ENCODE measurements around the gene AFF2.

The AFF2 gene

DNA sequence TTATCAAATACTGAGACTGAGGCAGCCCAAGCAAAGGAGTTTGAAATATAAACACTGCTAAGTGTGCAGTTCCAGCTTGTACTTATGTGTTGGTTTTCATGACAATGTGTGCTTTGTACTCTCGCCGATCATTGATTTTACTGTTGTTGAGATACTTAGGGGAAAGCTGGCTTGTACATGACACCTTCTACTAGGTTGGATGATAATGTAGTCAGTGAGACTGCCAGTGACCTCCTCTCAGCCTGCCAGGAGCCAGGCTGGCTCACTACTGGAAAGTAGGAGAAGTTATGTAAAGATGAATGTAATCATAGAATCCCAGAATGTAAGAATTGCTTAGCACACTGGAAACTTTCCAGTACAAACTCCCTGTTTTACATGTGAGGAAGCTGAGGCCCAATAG lies 132.0 kb downstream of the AFF2 start:
- WGBS (ENCODE audit: insufficient coverage), result 100% methylated on average over 2 of the region's 2 CpGs
- H3K4me3 ChIP-seq (ENCODE audit: control insufficient read depth in 1 of 7, extremely low read depth in 1 of 7, insufficient read depth in 4 of 7, low read depth in 2 of 7, low read length in 6 of 7), result no peak overlapping the region
- CTCF ChIA-PET, result no interaction called here
- no peaks in the 10 kb centered on the region for H3K36me3 ChIP-seq (ENCODE audit: control insufficient read depth in 4 of 4, insufficient read depth in 4 of 4, low read length in 3 of 4)
- POLR2A ChIA-PET, result no interaction called here
- no peak for DNase-seq
- no peaks in the 10 kb centered on the region for H3K27me3 ChIP-seq (replicated peaks in 2 of 5; ENCODE audit: control insufficient read depth in 4 of 5, insufficient read depth in 5 of 5, low read length in 4 of 5)
- H3K9me3 ChIP-seq (ENCODE audit: control extremely low read depth in 1 of 5, control insufficient read depth in 4 of 5, insufficient read depth in 2 of 5, low read depth in 1 of 5, low read length in 4 of 5), result no peaks in the 10 kb centered on the region
- no peak overlapping the region for H3K27ac ChIP-seq (ENCODE audit: insufficient read depth in 1 of 2, low read depth in 1 of 2, low read length in 2 of 2, poor library complexity in 1 of 2, severe bottlenecking in 2 of 2)
- H3K4me1 ChIP-seq (ENCODE audit: control extremely low read depth in 1 of 4, control insufficient read depth in 4 of 4, insufficient read depth in 4 of 4, low read length in 3 of 4), result no peaks in the 10 kb centered on the region

DNA sequence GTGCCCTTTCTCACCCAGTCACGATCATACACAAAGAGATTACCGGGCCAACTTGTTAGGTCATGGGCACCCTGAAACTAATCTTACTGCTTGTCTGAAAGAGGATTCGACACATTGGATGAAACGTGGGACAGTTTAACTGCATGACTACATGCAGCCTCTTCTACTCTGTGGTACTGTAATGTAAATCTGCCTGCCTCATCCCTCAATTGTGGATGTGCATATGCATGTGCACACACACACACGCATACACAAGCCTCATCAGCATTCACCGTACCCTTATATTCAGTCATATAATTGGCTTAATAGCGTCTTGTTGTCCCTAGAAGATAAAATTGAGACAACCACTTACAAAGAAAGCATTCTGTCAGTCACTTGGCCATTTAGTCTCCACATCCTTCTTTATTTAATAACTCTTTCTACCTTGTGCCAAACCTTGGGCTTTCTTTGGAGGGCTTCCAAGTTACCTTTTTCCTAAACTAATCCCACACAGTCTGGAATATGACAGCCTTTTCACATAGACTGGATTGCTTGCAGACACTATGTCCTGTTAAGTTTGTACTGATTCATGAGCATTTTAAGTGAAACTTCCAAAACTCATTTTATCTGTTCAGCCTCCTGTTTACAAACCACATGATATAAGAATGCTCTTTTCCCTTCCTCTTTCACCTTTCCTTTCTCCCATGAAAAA lies 132.9 kb downstream of the AFF2 start:
- CTCF ChIA-PET, result no interaction called here
- H3K36me3 ChIP-seq (ENCODE audit: control insufficient read depth in 4 of 4, insufficient read depth in 4 of 4, low read length in 3 of 4), result no peaks in the 10 kb centered on the region
- no peak for DNase-seq
- H3K4me1 ChIP-seq (ENCODE audit: control extremely low read depth in 1 of 4, control insufficient read depth in 4 of 4, insufficient read depth in 4 of 4, low read length in 3 of 4), result no peaks in the 10 kb centered on the region
- H3K27ac ChIP-seq (ENCODE audit: insufficient read depth in 1 of 2, low read depth in 1 of 2, low read length in 2 of 2, poor library complexity in 1 of 2, severe bottlenecking in 2 of 2), result no peak overlapping the region
- no peaks in the 10 kb centered on the region for H3K27me3 ChIP-seq (replicated peaks in 2 of 5; ENCODE audit: control insufficient read depth in 4 of 5, insufficient read depth in 5 of 5, low read length in 4 of 5)
- no peak overlapping the region for H3K4me3 ChIP-seq (ENCODE audit: control insufficient read depth in 1 of 7, extremely low read depth in 1 of 7, insufficient read depth in 4 of 7, low read depth in 2 of 7, low read length in 6 of 7)
- no peaks in the 10 kb centered on the region for H3K9me3 ChIP-seq (ENCODE audit: control extremely low read depth in 1 of 5, control insufficient read depth in 4 of 5, insufficient read depth in 2 of 5, low read depth in 1 of 5, low read length in 4 of 5)
- POLR2A ChIA-PET, result no interaction called here
- 86% methylated on average over 4 of the region's 7 CpGs for WGBS (ENCODE audit: insufficient coverage)

DNA sequence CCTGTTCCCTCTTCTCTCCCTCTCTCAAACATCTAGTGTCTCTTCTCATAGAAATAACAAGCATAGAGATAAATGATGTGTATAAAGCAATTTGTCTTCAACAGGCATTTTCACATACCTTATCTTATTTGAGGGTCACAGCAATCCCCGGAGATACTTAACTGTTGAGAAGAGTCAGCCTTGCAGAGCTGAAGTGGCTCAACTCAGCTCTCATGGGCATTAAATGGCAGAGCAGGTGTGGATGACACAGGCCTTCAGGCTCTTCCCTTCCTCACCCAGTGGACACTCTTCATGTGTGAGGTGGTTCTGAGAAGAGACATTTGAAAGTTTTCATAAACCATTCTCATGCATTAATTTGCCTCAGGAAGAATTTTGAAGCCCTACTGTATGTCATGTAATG lies 134.2 kb downstream of the AFF2 start:
- DNase-seq, result no peak
- H3K4me1 ChIP-seq (ENCODE audit: control extremely low read depth in 1 of 4, control insufficient read depth in 4 of 4, insufficient read depth in 4 of 4, low read length in 3 of 4), result no peaks in the 10 kb centered on the region
- H3K9me3 ChIP-seq (ENCODE audit: control extremely low read depth in 1 of 5, control insufficient read depth in 4 of 5, insufficient read depth in 2 of 5, low read depth in 1 of 5, low read length in 4 of 5), result no peaks in the 10 kb centered on the region
- POLR2A ChIA-PET, result no interaction called here
- H3K27me3 ChIP-seq (replicated peaks in 2 of 5; ENCODE audit: control insufficient read depth in 4 of 5, insufficient read depth in 5 of 5, low read length in 4 of 5), result no peaks in the 10 kb centered on the region
- whole genome bisulfite sequencing (ENCODE audit: insufficient coverage), result no CpG with 5 or more reads among the region's 1 CpG
- no peak overlapping the region for H3K27ac ChIP-seq (ENCODE audit: insufficient read depth in 1 of 2, low read depth in 1 of 2, low read length in 2 of 2, poor library complexity in 1 of 2, severe bottlenecking in 2 of 2)
- H3K4me3 ChIP-seq (ENCODE audit: control insufficient read depth in 1 of 7, extremely low read depth in 1 of 7, insufficient read depth in 4 of 7, low read depth in 2 of 7, low read length in 6 of 7), result no peak overlapping the region
- CTCF ChIA-PET, result no interaction called here
- H3K36me3 ChIP-seq (ENCODE audit: control insufficient read depth in 4 of 4, insufficient read depth in 4 of 4, low read length in 3 of 4), result no peaks in the 10 kb centered on the region

DNA sequence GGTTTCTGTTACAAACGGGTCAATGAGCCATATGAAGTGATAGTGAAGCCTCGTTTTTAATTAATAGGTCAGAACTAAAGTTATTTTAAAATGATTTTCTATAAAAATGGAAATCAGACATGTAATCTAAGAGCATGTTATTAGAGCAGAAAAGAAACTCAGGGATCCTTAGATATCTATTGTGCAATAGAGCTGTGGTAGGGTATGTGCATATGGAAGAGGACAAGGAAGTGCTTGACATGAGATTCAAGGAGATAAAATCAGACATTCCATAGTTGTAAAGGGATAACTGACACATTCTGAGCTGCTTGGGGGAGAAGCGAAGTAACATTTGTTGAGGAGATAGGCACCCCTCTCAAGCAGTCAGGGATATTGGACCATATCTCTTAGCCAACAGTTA lies 143.0 kb downstream of the AFF2 start:
- H3K36me3 ChIP-seq (ENCODE audit: control insufficient read depth in 4 of 4, insufficient read depth in 4 of 4, low read length in 3 of 4), result no peaks in the 10 kb centered on the region
- 76% methylated on average over 3 of the region's 3 CpGs for whole genome bisulfite sequencing (ENCODE audit: insufficient coverage)
- DNase-seq, result no peak
- H3K4me3 ChIP-seq (ENCODE audit: control insufficient read depth in 1 of 7, extremely low read depth in 1 of 7, insufficient read depth in 4 of 7, low read depth in 2 of 7, low read length in 6 of 7), result no peak overlapping the region
- H3K27me3 ChIP-seq (replicated peaks in 2 of 5; ENCODE audit: control insufficient read depth in 4 of 5, insufficient read depth in 5 of 5, low read length in 4 of 5), result no peaks in the 10 kb centered on the region
- H3K9me3 ChIP-seq (ENCODE audit: control extremely low read depth in 1 of 5, control insufficient read depth in 4 of 5, insufficient read depth in 2 of 5, low read depth in 1 of 5, low read length in 4 of 5), result no peaks in the 10 kb centered on the region
- no peaks in the 10 kb centered on the region for H3K4me1 ChIP-seq (ENCODE audit: control extremely low read depth in 1 of 4, control insufficient read depth in 4 of 4, insufficient read depth in 4 of 4, low read length in 3 of 4)
- no peak overlapping the region for H3K27ac ChIP-seq (ENCODE audit: insufficient read depth in 1 of 2, low read depth in 1 of 2, low read length in 2 of 2, poor library complexity in 1 of 2, severe bottlenecking in 2 of 2)
- ChIA-PET POLR2A (no interaction called here), CTCF (no interaction called here)

DNA sequence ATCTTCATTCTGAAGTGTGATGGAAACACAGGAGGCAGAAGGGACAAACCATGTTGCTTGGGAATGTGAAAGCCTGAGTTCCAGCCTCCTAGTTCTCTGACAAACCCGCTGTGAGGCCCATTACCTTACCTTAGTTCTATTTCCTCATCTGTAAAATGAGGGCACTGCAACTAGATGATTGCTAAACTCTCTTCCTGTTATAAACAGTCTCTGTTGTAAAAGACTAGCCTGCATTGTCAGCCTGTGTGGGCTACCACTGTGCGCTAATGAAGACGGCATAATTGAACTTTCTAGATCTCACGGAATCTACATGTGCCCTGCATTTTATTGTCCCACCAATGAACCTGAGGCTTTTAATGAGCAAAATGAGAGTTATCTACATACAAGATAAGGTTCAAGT lies 147.2 kb downstream of the AFF2 start:
- Histone ChIP-seq H3K36me3 (ENCODE audit: control insufficient read depth in 4 of 4, insufficient read depth in 4 of 4, low read length in 3 of 4) (no peaks in the 10 kb centered on the region), H3K27ac (ENCODE audit: insufficient read depth in 1 of 2, low read depth in 1 of 2, low read length in 2 of 2, poor library complexity in 1 of 2, severe bottlenecking in 2 of 2) (no peak overlapping the region), H3K4me3 (ENCODE audit: control insufficient read depth in 1 of 7, extremely low read depth in 1 of 7, insufficient read depth in 4 of 7, low read depth in 2 of 7, low read length in 6 of 7) (no peak overlapping the region), H3K9me3 (ENCODE audit: control extremely low read depth in 1 of 5, control insufficient read depth in 4 of 5, insufficient read depth in 2 of 5, low read depth in 1 of 5, low read length in 4 of 5) (no peaks in the 10 kb centered on the region), H3K27me3 (replicated peaks in 2 of 5; ENCODE audit: control insufficient read depth in 4 of 5, insufficient read depth in 5 of 5, low read length in 4 of 5) (no peaks in the 10 kb centered on the region), H3K4me1 (ENCODE audit: control extremely low read depth in 1 of 4, control insufficient read depth in 4 of 4, insufficient read depth in 4 of 4, low read length in 3 of 4) (no peaks in the 10 kb centered on the region)
- no peak for DNase-seq
- WGBS (ENCODE audit: insufficient coverage), result 90% methylated on average over 3 of the region's 4 CpGs
- POLR2A ChIA-PET, result no interaction called here
- CTCF ChIA-PET, result no interaction called here

DNA sequence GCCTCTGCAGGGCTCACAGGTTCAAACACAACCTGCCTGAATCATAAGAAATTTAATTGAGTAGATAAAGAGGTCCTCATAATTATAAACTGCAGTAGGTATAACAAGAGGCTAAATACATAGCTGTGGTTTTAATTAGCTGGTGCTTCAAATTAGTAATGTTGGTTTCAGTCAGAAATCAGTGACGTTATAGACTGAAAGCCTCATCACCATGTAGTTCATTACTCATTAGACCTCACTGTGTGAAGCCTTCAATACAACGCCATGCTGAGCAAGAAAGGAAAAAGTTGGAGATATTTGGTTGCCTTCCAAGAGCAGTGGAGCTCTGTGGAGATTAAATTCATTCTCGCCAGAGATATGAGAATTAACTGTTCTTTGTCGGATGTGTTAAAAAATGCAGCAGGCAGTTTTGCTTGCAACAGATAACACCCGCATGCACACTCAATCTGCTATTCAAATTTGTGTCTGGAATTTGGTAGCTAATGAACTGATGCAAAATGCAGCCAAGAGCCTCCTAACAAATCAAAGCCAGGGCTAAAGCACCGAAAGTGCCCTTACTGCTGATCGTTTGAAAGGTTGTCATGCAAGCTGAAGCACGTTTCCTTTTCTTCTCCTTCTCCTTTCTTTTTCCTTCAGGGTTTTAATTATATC lies 148.9 kb downstream of the AFF2 start:
- Histone ChIP-seq H3K9me3 (ENCODE audit: control extremely low read depth in 1 of 5, control insufficient read depth in 4 of 5, insufficient read depth in 2 of 5, low read depth in 1 of 5, low read length in 4 of 5) (no peaks in the 10 kb centered on the region), H3K4me3 (ENCODE audit: control insufficient read depth in 1 of 7, extremely low read depth in 1 of 7, insufficient read depth in 4 of 7, low read depth in 2 of 7, low read length in 6 of 7) (no peak overlapping the region), H3K36me3 (ENCODE audit: control insufficient read depth in 4 of 4, insufficient read depth in 4 of 4, low read length in 3 of 4) (no peaks in the 10 kb centered on the region), H3K27ac (ENCODE audit: insufficient read depth in 1 of 2, low read depth in 1 of 2, low read length in 2 of 2, poor library complexity in 1 of 2, severe bottlenecking in 2 of 2) (no peak overlapping the region), H3K27me3 (replicated peaks in 2 of 5; ENCODE audit: control insufficient read depth in 4 of 5, insufficient read depth in 5 of 5, low read length in 4 of 5) (no peaks in the 10 kb centered on the region), H3K4me1 (ENCODE audit: control extremely low read depth in 1 of 4, control insufficient read depth in 4 of 4, insufficient read depth in 4 of 4, low read length in 3 of 4) (no peaks in the 10 kb centered on the region)
- no peak for DNase-seq
- WGBS (ENCODE audit: insufficient coverage), result 62% methylated on average over 6 of the region's 8 CpGs
- ChIA-PET CTCF (no interaction called here), POLR2A (no interaction called here)

DNA sequence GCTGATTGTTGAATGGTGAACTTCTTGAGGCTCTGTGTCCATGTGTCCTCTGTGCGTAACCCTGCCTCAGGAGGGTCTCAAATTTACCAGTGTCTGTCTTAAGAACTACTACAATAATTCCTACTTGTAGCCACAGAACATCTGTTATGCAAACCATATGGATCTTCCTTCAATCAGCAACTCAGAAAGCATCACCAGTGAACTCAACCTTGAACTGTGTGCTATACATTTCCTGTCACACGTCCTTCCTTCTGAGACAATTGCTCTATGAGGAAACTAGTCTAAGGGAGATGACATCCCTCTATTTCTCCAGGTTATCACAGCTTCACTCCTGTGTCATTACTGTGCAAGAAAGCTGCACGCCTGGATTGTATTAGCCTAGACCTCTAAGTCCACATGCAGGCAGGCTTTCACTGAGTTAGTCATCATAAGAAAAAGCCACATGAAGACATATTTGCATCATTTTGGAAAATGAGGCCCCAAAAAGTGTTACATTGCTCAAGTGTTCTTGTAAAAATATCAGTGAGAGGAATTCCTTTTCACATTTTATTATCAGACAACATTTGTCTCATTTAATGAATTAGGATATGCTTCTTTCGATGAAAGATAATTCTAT lies 157.8 kb downstream of the AFF2 start:
- no peaks in the 10 kb centered on the region for H3K36me3 ChIP-seq (ENCODE audit: control insufficient read depth in 4 of 4, insufficient read depth in 4 of 4, low read length in 3 of 4)
- no peaks in the 10 kb centered on the region for H3K27me3 ChIP-seq (replicated peaks in 2 of 5; ENCODE audit: control insufficient read depth in 4 of 5, insufficient read depth in 5 of 5, low read length in 4 of 5)
- no peaks in the 10 kb centered on the region for H3K9me3 ChIP-seq (ENCODE audit: control extremely low read depth in 1 of 5, control insufficient read depth in 4 of 5, insufficient read depth in 2 of 5, low read depth in 1 of 5, low read length in 4 of 5)
- ChIA-PET POLR2A (no interaction called here), CTCF (no interaction called here)
- DNase-seq, result no peak
- H3K4me3 ChIP-seq (ENCODE audit: control insufficient read depth in 1 of 7, extremely low read depth in 1 of 7, insufficient read depth in 4 of 7, low read depth in 2 of 7, low read length in 6 of 7), result no peak overlapping the region
- H3K4me1 ChIP-seq (ENCODE audit: control extremely low read depth in 1 of 4, control insufficient read depth in 4 of 4, insufficient read depth in 4 of 4, low read length in 3 of 4), result no peaks in the 10 kb centered on the region
- WGBS (ENCODE audit: insufficient coverage), result 100% methylated on average over 2 of the region's 4 CpGs
- no peak overlapping the region for H3K27ac ChIP-seq (ENCODE audit: insufficient read depth in 1 of 2, low read depth in 1 of 2, low read length in 2 of 2, poor library complexity in 1 of 2, severe bottlenecking in 2 of 2)
